Upper lobe of left lung (tissue), 4 donors: Measurements from ENCODE around the gene KRTAP10-11.

Source experiments
- EP300 ChIP-seq, 4 donors: sonication (generic); formaldehyde crosslinking; IDR thresholded peaks; one replicate each; pipeline ENCODE4 v1.5.1; 2017; ENCODE audit warnings: antibody characterized with exemption in 4 of 4, control low read depth in 2 of 4
- POLR2A ChIP-seq, 4 donors: fragments of 450-650 bp; IDR thresholded peaks; one replicate each; pipeline ENCODE4 v1.5.1; 2016 to 2017; ENCODE audit warnings: antibody characterized with exemption in 4 of 4, mild to moderate bottlenecking in 2 of 4
- POLR2AphosphoS5 ChIP-seq, 2 donors: sonication (generic); formaldehyde crosslinking; IDR thresholded peaks; one replicate each; pipeline ENCODE4 v1.5.1; 2017; ENCODE audit warnings: antibody characterized with exemption in 2 of 2
- TF ChIP-seq, protein P1 (sequence below), 6 experiments: fragments of 450-650 bp in 4 of 6; fragments of 200-600 bp in 2 of 6; sonication (generic) in 2 of 6; IDR thresholded peaks; one replicate each; pipeline ENCODE4 v1.5.1; 2016 to 2019; ENCODE audit warnings: antibody characterized with exemption in 6 of 6

DNA sequence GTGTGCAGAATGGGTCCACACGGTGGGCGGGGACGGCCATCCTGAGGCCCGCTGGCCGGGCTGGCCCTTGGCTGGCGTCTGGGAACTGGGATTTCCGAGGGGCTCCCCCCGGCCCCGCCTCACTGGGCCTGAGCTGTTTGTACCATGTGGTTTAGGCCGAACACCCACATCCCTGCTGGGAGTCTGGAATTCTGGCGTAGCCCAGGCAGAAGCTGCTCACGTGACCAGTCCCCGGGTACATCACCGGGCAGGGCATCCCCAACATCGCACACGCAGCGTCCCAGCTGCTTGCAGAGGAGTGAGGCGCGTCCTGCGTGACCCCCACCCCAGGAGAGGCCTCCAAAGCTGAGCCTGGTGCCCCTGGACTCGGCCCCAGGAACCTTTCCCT, 43.8 kb upstream of the KRTAP10-11 start:
- TF ChIP-seq POLR2A (IDR thresholded peaks at IDR 0.05), result no peak
- no peak for TF ChIP-seq POLR2AphosphoS5 (IDR thresholded peaks at IDR 0.05)
- TF ChIP-seq, protein P1, sequence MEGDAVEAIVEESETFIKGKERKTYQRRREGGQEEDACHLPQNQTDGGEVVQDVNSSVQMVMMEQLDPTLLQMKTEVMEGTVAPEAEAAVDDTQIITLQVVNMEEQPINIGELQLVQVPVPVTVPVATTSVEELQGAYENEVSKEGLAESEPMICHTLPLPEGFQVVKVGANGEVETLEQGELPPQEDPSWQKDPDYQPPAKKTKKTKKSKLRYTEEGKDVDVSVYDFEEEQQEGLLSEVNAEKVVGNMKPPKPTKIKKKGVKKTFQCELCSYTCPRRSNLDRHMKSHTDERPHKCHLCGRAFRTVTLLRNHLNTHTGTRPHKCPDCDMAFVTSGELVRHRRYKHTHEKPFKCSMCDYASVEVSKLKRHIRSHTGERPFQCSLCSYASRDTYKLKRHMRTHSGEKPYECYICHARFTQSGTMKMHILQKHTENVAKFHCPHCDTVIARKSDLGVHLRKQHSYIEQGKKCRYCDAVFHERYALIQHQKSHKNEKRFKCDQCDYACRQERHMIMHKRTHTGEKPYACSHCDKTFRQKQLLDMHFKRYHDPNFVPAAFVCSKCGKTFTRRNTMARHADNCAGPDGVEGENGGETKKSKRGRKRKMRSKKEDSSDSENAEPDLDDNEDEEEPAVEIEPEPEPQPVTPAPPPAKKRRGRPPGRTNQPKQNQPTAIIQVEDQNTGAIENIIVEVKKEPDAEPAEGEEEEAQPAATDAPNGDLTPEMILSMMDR (IDR thresholded peaks at IDR 0.05), result no peak
- no peak for TF ChIP-seq EP300 (IDR thresholded peaks at IDR 0.05)
